Fibroblast of skin of left quadriceps (primary cell): ENCODE data around the gene RNU6-9.
"Not testable (repeated sequence)": the region's sequence is repeated elsewhere in the genome, so short reads cannot be mapped to it uniquely, and the experiment has no call there.

Source experiments
- DNase-seq, 2 experiments: peaks; one replicate each; pipeline ENCODE4 v3.0.0-alpha.2; 2013; ENCODE audit warnings: low read depth in 2 of 2

RNU6-9 gene

GRCh38 chr19:892894-893689, at the start of gene RNU6-9, which contains the start of gene MED16:
TSS of gene RNU6-9 (plus strand) at chr19:893484.
TSS of gene MED16 (minus strand) at chr19:893187. CDS start at chr19:891131, 2,056 bp downstream.
- peak; percentile 82 to 84 for DNase-seq

DNA sequence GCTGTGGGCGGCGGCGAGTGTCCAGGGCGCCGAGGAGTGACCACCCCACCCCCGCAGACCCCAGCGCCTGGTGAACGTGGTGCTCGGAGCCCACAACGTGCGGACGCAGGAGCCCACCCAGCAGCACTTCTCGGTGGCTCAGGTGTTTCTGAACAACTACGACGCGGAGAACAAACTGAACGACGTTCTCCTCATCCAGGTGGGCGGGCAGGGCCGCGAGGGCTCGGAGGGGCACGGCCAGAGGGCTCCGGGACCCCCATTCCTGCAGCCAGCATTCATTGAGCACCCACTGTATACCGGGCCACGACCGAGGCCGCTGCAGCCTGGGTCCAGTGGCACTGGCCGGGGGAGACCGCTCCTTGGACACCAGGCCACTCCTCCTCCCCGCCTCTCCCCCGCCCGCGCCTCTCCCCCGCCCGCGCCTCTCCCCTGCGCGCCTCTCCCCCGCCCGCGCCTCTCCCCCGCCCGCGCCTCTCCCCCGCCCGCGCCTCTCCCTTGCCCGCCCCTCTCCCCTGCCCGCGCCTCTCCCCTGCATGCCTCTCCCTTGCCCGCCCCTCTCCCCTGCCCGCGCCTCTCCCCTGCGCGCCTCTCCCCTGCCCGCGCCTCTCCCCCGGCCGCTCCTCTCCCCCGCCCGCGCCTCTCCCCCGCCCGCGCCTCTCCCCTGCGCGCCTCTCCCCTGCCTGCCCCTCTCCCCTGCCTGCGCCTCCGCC, 49.3 kb upstream of the RNU6-9 start:
- DNase-seq = no peak

DNA sequence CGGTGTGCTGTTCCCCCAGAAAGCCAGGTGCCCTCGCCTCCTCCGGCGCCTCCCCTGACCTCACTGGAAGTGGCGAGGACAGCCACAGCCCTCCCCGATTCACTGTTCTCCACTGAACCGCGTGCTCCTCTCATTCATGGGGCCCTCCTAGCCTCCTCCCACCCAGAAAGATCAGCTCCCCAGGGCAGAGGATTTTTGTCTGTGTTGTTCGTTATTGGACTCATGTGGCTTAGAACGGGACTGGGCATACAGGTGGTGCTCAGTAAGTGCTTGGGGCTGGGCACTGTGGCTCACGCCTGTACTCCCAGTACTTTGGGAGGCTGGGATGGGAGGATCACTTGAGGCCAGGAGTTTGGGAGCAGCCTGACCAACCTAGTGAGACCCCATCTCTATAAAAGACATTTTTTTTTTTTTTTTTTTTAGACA, 48.7 kb upstream of the RNU6-9 start:
- no peak for DNase-seq

DNA sequence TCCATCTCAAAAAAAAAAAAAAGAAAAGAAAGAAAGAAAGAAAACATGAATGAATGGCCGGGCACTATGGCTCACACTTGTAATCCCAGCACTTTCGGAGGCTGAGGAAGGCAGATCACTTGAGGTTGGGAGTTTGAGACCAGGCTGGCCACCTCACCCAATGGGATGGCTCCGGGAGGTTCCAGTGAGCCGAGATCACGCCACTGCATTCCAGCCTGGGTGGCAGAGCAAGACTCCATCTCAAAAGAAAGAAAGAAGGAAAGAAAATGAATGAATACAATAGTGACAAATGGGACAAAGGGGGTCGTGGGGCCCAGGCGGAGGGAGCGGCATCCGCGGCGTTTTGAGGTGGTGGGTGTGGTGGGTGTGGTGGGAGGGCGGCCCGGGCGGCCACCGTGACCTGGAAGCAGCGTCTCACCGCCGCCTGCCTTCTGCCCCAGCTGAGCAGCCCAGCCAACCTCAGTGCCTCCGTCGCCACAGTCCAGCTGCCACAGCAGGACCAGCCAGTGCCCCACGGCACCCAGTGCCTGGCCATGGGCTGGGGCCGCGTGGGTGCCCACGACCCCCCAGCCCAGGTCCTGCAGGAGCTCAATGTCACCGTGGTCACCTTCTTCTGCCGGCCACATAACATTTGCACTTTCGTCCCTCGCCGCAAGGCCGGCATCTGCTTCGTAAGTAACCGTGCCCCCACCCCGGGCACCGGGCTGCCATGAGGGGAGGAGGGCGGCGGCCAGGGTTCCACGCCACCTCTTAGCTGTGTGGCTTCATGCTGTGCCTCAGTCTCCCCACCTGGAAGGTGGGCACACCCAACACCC, 47.4 kb upstream of the RNU6-9 start:
- DNase-seq = no peak

DNA sequence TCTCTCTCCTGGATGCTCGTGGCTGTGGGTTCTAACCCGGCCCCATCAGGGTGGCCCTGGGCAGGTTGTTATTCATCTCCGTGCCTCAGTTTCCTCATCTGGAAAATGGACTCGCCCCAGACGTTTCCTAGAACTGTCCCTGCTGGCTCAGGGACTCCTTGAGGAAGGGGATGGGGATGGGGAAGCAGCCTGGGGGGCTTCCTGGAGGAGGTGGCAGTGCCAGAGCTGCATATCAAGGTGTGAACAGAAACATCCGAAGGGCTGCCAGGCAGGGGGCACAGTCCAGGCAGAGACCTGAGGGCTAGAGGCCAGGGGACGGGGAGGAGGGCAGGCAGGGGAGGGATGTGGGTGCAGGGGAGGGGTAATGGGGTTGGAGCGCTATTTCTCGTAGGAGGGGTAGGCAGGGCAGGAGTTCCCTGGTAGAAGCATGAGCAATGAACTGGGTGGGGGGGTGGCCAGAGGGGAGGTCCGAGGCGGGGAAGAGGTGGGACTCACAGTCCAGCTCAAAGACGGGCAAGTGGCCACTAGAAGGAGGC, 44.8 kb upstream of the RNU6-9 start:
- no peak for DNase-seq

DNA sequence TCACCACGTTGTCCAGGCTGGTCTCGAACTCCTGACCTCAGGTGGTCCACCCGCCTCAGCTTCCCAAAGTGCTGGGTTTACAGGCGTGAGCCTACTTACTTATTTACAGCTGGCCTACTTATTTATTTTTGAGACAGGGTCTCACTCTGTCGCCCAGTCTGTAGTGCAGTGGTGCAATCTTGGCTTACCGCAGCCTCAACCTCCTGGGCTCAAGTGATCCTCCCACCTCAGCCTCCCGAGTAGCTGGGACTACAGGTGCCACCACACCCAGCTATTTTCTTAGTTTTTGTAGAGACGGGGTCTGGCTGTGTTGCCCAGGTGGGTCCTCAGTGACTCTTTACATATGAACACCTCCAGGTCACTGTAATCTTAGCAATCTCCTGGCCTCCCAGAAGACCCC, 44.1 kb upstream of the RNU6-9 start:
- DNase-seq = not testable (repeated sequence)

- DNase-seq = peak; percentile 68 to 71
These were observed 42.9 kb upstream of the RNU6-9 start for GRCh38 chr19:850221-850978.

DNA sequence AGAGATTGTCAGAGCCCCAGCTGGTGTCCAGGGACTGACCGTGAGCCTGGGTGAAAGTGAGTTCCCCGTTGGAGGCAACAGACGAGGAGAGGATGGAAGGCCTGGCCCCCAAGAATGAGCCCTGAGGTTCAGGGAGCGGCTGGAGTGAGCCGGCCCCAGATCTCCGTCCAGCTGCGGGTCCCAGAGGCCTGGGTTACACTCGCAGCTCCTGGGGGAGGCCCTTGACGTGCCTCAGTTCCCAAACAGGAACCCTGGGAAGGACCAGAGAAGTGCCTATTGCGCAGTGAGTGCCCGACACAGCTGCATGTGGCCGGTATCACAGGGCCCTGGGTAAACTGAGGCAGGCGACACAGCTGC, 42.3 kb upstream of the RNU6-9 start:
- DNase-seq = no peak

DNA sequence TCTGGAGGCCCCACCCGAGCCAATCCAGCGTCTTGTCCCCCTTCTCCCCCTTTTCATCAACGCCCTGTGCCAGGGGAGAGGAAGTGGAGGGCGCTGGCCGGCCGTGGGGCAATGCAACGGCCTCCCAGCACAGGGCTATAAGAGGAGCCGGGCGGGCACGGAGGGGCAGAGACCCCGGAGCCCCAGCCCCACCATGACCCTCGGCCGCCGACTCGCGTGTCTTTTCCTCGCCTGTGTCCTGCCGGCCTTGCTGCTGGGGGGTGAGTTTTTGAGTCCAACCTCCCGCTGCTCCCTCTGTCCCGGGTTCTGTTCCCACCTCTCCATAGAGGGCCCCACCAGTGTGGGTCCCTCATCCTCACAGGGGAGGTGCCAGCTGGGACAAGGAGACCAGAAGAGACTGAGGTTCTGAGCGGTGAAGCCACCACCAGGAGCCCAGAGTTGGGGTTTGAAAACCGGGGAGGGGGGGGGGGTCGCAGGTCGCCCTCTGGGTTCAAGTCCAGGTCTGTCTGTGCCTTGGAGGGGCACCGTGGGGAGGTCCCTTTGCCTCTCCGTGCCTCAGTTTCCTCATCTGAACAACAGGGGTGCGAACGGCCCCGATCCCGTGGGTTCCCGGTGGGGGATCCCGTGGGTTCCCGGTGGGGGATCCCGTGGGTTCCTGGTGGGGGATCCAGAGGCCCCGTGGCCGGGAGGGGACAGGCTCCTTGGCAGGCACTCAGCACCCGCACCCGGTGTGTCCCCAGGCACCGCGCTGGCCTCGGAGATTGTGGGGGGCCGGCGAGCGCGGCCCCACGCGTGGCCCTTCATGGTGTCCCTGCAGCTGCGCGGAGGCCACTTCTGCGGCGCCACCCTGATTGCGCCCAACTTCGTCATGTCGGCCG, 40.9 kb upstream of the RNU6-9 start, which contains the start of gene ELANE:
ELANE (plus strand) TSS at position 168 of the 878 bp plus-strand sequence; CDS start at position 194, 26 bp downstream.
- DNase-seq = no peak

GRCh38 chr19:853014-853585, 40.2 kb upstream of the RNU6-9 start:
- DNase-seq = no peak

GRCh38 chr19:853614-854220, 39.6 kb upstream of the RNU6-9 start:
- not testable (repeated sequence) for DNase-seq

DNA sequence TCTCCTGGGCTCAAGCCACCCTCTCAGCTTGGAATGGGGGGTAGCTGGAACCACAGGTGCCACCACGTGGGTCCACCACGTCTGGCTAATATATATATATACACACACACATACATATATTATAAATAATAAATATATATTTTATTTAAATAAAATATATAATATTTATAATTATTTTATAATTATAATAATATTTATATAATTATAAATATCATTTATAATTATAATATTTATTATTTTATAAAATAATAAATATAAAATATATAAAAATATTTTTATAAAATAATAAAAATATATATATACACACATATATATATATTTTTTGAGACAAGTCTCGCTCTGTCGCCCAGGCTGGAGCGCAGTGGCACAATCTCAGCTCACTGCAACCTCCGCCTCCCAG, 38.7 kb upstream of the RNU6-9 start:
- no peak for DNase-seq

DNA sequence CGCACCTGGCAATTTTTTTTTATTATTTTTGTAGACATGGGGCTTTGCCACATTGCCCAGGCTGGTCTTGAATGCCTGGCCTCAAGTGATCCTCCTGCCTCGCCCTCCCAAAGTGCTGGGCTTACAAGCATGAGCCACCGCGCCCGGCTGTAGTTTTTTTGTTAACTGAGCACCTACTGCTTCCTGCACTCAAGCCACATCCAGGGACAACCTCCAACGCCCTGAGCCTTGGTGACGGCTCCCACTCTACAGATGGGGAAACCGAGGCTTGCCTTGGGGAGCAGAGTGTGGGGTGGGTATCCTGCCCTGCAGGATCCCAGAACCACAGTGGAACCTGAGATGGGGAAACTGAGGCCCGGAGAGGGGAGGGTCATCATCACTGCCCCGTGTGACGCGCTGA, 38.1 kb upstream of the RNU6-9 start:
- no peak for DNase-seq

GRCh38 chr19:855566-856120, 37.6 kb upstream of the RNU6-9 start:
- DNase-seq = no peak

DNA sequence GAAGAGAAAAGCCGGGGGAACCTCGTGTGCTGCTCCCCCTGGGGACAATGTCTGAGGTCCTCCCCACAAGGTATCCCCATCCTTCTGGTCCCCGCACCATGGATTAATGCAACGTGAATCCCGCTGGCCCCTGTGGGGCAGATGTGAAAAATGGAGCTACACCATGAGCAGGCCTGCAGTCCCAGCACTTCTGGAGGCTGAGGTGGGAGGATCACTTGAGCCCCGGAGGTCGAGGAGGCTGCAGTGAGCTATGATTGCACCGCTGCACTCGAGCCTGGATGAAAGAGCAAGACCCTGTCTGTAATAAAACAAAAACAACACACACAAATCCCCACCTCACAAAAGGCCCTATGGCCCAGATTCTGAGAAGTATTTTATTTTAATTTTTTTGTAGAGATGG, 35.0 kb upstream of the RNU6-9 start:
- no peak for DNase-seq

DNA sequence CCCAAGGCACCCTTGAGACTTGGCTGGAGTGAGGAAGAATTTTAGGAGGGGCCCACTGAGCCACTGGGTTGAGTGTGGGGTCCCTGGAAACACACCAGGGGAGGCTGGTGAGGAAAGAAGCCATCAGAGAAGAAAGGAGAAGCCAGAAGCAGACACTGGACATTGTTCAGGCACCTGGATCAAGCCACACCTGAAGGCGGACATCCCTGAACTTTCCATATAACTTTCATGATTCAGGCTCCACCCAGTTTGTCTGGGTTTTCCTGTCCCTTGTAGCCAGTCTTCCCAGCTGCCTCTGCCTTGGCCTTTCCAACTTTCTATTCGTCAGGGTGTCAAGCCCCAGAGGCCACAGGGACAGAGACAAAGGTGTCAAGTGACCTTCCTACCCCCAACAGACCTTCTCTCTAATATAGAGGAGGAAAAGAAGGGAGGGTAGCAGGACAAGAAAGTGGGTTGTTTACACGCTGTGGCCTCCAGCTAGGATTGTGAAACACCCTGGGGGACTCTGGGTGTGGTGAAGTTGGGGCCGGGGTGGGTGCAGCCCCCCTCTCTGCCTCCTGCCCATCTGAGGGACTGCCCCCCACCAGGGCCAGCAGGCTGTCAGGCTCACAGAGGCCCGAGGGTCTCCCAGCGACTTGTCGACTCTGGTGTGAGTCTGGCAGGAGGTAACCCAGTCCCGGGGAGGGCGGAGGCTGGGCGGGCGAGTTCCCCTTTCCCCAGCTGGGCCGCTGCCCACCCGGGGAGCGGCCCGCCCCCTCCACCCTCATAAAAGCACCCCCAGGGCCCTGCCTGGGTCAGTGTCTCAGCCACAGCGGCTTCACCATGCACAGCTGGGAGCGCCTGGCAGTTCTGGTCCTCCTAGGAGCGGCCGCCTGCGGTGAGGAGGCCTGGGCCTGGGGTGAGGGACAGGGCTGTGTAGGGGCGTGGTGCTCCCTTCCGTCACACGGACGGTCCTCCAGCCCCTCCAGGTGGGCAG, 34.1 kb upstream of the RNU6-9 start, which contains the start of gene CFD:
CFD (plus strand) TSS at position 797 of the 976 bp plus-strand sequence; CDS start at position 823, 26 bp downstream.
- DNase-seq = no peak

- DNase-seq = no peak
These were observed 32.0 kb upstream of the RNU6-9 start for GRCh38 chr19:861141-861755.
